Endodermal cell (in vitro differentiated cells): ENCODE data around the gene TPP1. TPM values are rescaled to one million over a fixed set of nuclear protein-coding genes. Genes with fewer than 3 reads are reported as not detected.

Source experiments
- DNase-seq: peaks from one replicate; pipeline ENCODE4 v3.0.0-alpha.2; 2017
- H3K27ac ChIP-seq: 2 replicates; pipeline ENCODE4 v1.5.1; 2013; ENCODE audit warnings: mild to moderate bottlenecking, low read depth, low read length, moderate library complexity
- H3K27me3 ChIP-seq: 2 replicates; pipeline ENCODE4 v1.6.1; 2013; ENCODE audit warnings: mild to moderate bottlenecking, low read length, moderate library complexity; ENCODE audit not compliant: insufficient read depth, control insufficient read depth, poor library complexity, severe bottlenecking
- H3K36me3 ChIP-seq: 2 replicates; pipeline ENCODE4 v1.7.0; 2013; ENCODE audit warnings: mild to moderate bottlenecking, low read length, moderate library complexity; ENCODE audit not compliant: control insufficient read depth, insufficient read depth
- H3K4me1 ChIP-seq: one replicate; pipeline ENCODE4 v1.7.0; 2013; ENCODE audit warnings: low read length; ENCODE audit not compliant: control insufficient read depth, insufficient read depth
- H3K4me3 ChIP-seq: 2 replicates; pipeline ENCODE4 v1.5.1; 2013; ENCODE audit warnings: mild to moderate bottlenecking, low read length, moderate library complexity
- H3K9ac ChIP-seq: 2 replicates; pipeline ENCODE4 v1.6.1; 2013; ENCODE audit warnings: mild to moderate bottlenecking, low read length, moderate library complexity; ENCODE audit not compliant: poor library complexity, severe bottlenecking; ENCODE audit errors: extremely low read depth
- H3K9me3 ChIP-seq: 2 replicates; pipeline ENCODE4 v1.6.1; 2013; ENCODE audit warnings: mild to moderate bottlenecking, low read length, moderate library complexity; ENCODE audit not compliant: control insufficient read depth
- H3K27ac Mint-ChIP-seq: 2 replicates; pipeline ENCODE4 v1.8.0; 2020; ENCODE audit warnings: mixed read lengths
- H3K27me3 Mint-ChIP-seq: 2 replicates; pipeline ENCODE4 v1.8.0; 2021; ENCODE audit warnings: mild to moderate bottlenecking, mixed read lengths; ENCODE audit not compliant: insufficient read depth
- H3K36me3 Mint-ChIP-seq: 2 replicates; pipeline ENCODE4 v1.8.0; 2020; ENCODE audit warnings: low read depth, mixed read lengths
- H3K4me1 Mint-ChIP-seq: 2 replicates; pipeline ENCODE4 v1.8.0; 2020; ENCODE audit warnings: mixed read lengths
- H3K4me3 Mint-ChIP-seq: 2 replicates; pipeline ENCODE4 v1.8.0; 2020; ENCODE audit warnings: mild to moderate bottlenecking, moderate library complexity, mixed read lengths
- H3K9me3 Mint-ChIP-seq: 2 replicates; pipeline ENCODE4 v1.8.0; 2020; ENCODE audit warnings: mild to moderate bottlenecking, mixed read lengths
- WGBS, 2 experiments: methylation state at CpG; one replicate each; pipeline versions ENCODE4 v1.1.5 to v1.1.7; 2013; ENCODE audit warnings: missing lambda C conversion rate in 2 of 2, mixed read lengths in 1 of 2; ENCODE audit not compliant: insufficient coverage in 1 of 2, insufficient read length in 1 of 2; 5-methylcytosine and 5-hydroxymethylcytosine counted together
- total RNA-seq, 2 donors: library from RNA; stranded (reverse); fragmentation: NEBNext Ultra II Directional in 1 of 2; extraction: Animal tissue kit (Norgen Biotek cat#: 25700) in 1 of 2; gene quantifications; 2 replicates in 1 of 2; 3 replicates in 1 of 2; pipeline ENCODE4 v1.2.1, GENCODE V29; 2021
- TF ChIP-seq, protein P1 (sequence below): fragments of 200-600 bp; sonication (generic); conservative IDR thresholded peaks from 2 replicates; pipeline ENCODE4 v1.5.0; 2021; ENCODE audit warnings: antibody characterized with exemption, mild to moderate bottlenecking

Gene TPP1
- total RNA-seq, 2 donors from 2014 or later, result 68.3 to 71.0 TPM

DNA sequence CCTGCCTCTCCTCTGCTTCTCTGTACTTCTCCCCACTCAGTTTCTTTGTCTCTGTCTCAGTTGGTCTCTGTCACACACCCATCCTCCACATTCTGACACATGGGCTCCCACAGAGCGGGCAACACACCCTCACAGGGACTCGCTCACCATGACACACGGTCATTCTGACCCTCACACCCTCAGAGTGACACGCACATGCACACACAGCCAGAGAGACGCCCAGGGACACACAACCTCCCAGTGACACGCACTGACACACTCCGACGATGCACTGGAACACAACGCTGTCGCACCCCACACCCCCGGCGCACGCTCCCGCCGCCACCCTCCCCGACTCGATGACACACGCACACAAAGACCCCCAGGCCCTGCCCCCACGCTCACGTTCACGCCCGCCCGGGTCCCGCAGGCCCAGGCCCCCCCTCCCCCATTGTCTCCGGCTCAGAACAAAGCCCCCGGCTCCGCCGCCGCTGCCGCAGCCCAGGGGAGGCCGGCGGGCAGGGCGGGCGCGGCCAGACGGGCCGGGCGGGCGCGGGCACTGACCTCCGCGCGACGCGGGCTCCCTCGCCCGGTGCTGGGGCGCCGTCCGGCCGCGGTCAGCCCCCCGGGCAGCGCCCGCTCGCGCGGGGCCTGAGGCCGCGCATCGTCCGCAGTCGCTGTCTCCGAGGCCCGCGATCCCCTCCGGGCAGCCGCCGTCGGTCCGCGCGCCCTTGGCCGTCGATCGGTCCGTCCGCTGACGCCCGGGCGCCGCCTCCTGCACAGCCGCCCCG lies 36.0 kb upstream of the TPP1 start:
- Mint-ChIP-seq H3K27ac (no peak overlapping the region), H3K4me1 (no peaks in the 10 kb centered on the region), H3K4me3 (peak overlapping the region; percentile 60), H3K9me3 (no peaks in the 10 kb centered on the region), H3K27me3 (peaks cover 19% of the 10 kb centered on the region), H3K36me3 (no peaks in the 10 kb centered on the region)
- peak overlapping the region; percentile 82 for H3K4me3 ChIP-seq
- TF ChIP-seq, protein P1, sequence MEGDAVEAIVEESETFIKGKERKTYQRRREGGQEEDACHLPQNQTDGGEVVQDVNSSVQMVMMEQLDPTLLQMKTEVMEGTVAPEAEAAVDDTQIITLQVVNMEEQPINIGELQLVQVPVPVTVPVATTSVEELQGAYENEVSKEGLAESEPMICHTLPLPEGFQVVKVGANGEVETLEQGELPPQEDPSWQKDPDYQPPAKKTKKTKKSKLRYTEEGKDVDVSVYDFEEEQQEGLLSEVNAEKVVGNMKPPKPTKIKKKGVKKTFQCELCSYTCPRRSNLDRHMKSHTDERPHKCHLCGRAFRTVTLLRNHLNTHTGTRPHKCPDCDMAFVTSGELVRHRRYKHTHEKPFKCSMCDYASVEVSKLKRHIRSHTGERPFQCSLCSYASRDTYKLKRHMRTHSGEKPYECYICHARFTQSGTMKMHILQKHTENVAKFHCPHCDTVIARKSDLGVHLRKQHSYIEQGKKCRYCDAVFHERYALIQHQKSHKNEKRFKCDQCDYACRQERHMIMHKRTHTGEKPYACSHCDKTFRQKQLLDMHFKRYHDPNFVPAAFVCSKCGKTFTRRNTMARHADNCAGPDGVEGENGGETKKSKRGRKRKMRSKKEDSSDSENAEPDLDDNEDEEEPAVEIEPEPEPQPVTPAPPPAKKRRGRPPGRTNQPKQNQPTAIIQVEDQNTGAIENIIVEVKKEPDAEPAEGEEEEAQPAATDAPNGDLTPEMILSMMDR, result no peak
- no peaks in the 10 kb centered on the region for H3K4me1 ChIP-seq
- DNase-seq, result peak; percentile 64
- H3K36me3 ChIP-seq, result no peaks in the 10 kb centered on the region
- WGBS, 2 experiments, result 4 to 7% methylated on average over 6 to 76 of the region's 84 CpGs
- H3K27me3 ChIP-seq, result peaks cover 17% of the 10 kb centered on the region
- H3K9ac ChIP-seq, result peak overlapping the region; percentile 59
- no peaks in the 10 kb centered on the region for H3K9me3 ChIP-seq
- peak overlapping the region; percentile 72 for H3K27ac ChIP-seq

DNA sequence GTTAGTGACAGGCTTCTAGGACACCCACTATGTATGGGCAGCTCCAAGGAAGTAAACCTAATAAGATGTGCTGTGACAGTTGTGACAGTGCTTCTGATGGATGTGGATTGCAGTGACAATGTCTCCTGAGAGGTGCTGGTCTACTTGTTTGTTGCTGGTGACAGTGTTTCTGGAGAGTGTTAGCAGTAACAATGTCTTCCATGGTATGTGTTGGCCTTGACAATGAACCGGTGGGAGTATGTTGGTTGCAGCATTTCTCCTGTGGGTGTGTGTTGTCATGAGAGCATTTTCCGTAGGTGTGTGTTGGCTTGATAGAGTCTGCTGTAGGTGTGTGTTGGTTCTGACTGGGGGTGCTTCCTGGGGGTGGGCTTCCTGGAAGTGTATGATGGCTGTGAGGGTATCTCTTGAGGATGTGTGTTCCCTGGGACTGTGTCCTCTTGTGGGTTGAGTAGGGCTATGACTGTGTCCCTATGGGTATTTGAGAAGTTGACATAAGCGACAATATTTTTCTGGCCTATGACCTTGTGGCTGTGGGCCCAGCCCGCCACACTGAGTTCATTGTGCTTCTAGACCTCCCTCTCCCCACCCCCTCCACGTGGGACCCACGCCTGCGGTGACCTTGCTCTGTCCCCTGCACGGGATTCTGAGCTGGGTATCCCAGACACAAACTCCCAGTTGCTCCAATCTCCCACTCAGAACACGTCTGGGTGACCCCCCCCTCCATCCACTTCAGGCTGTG lies 35.2 kb upstream of the TPP1 start:
- Mint-ChIP-seq H3K4me1 (no peaks in the 10 kb centered on the region), H3K4me3 (no peak overlapping the region), H3K27me3 (peaks cover 19% of the 10 kb centered on the region), H3K27ac (no peak overlapping the region), H3K9me3 (no peaks in the 10 kb centered on the region), H3K36me3 (no peaks in the 10 kb centered on the region)
- peak overlapping the region; percentile 82 for H3K4me3 ChIP-seq
- H3K9ac ChIP-seq, result peak overlapping the region; percentile 59
- H3K4me1 ChIP-seq, result no peaks in the 10 kb centered on the region
- no peaks in the 10 kb centered on the region for H3K36me3 ChIP-seq
- peak overlapping the region; percentile 72 for H3K27ac ChIP-seq
- no peaks in the 10 kb centered on the region for H3K9me3 ChIP-seq
- TF ChIP-seq, protein P1, result no peak
- WGBS, 2 experiments, result 65 to 73% methylated on average over 6 to 9 of the region's 9 CpGs
- no peak for DNase-seq
- H3K27me3 ChIP-seq, result peaks cover 17% of the 10 kb centered on the region

DNA sequence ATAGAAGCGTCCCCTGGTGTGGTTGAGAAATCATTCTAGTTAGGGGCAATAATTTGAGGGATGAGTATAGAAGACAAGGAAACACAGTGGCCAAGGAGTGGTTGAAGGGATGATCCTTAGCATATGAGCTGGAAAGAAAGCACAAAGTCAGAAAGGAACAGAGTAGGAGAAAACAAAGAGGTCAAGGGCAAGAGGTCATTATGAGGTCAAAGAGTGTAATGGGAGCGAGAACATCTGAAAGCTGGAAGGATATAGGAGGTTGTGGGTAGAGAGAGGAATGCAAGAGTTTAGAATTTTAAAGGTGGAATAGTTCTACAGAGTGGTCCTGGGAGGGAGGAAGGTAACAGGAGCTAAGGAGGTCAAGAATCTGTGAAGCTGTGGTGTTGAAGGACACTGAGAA lies 34.4 kb upstream of the TPP1 start:
- H3K36me3 Mint-ChIP-seq, result no peaks in the 10 kb centered on the region
- H3K4me1 Mint-ChIP-seq, result no peaks in the 10 kb centered on the region
- H3K27ac Mint-ChIP-seq, result no peak overlapping the region

More for the DNA sequence above, 34.4 kb upstream of the TPP1 start:
- Histone ChIP-seq H3K36me3 (no peaks in the 10 kb centered on the region), H3K27me3 (peaks cover 17% of the 10 kb centered on the region), H3K9ac (no peak overlapping the region), H3K27ac (no peak overlapping the region), H3K4me3 (no peak overlapping the region), H3K9me3 (no peaks in the 10 kb centered on the region), H3K4me1 (no peaks in the 10 kb centered on the region)
- no peak for DNase-seq
- peaks cover 19% of the 10 kb centered on the region for H3K27me3 Mint-ChIP-seq
- TF ChIP-seq, protein P1, result no peak
- H3K9me3 Mint-ChIP-seq, result no peaks in the 10 kb centered on the region
- 95 to 100% methylated on average over 2 of the region's 2 CpGs for WGBS, 2 experiments
- no peak overlapping the region for H3K4me3 Mint-ChIP-seq
